ENCODE data around the gene LRRC32.

DNA sequence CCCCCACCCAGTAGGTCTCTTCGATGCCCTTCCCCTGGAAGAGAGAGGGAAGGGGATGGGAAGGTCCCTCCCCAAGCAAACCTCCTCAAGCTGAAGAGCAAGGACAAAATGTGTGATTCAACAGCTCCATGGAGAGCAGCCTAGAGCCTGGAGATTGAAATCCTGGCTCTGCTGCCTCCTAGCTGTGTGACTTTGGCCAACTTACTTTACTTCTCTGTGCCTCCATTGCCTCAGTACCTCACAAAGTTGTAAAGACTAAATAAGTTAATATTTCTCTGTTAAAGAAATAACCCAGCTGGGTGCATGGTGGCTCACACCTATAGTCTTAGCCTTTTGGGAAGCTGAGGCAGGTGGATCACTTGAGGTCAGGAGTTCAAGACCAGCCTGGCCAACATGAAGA is 21.1 kb upstream of the LRRC32 start:
- TF ChIP-seq, protein P1, sequence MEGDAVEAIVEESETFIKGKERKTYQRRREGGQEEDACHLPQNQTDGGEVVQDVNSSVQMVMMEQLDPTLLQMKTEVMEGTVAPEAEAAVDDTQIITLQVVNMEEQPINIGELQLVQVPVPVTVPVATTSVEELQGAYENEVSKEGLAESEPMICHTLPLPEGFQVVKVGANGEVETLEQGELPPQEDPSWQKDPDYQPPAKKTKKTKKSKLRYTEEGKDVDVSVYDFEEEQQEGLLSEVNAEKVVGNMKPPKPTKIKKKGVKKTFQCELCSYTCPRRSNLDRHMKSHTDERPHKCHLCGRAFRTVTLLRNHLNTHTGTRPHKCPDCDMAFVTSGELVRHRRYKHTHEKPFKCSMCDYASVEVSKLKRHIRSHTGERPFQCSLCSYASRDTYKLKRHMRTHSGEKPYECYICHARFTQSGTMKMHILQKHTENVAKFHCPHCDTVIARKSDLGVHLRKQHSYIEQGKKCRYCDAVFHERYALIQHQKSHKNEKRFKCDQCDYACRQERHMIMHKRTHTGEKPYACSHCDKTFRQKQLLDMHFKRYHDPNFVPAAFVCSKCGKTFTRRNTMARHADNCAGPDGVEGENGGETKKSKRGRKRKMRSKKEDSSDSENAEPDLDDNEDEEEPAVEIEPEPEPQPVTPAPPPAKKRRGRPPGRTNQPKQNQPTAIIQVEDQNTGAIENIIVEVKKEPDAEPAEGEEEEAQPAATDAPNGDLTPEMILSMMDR (IDR thresholded peaks at IDR 0.05) = no peak
- TF ChIP-seq POLR2A (IDR thresholded peaks at IDR 0.05) = no peak
- no peak for TF ChIP-seq POLR2AphosphoS5 (IDR thresholded peaks at IDR 0.05)
